ENCODE data around the gene RP9.
"Not testable (repeated sequence)": the region's sequence is repeated elsewhere in the genome, so short reads cannot be mapped to it uniquely, and the experiment has no call there.

RP9 gene

DNA sequence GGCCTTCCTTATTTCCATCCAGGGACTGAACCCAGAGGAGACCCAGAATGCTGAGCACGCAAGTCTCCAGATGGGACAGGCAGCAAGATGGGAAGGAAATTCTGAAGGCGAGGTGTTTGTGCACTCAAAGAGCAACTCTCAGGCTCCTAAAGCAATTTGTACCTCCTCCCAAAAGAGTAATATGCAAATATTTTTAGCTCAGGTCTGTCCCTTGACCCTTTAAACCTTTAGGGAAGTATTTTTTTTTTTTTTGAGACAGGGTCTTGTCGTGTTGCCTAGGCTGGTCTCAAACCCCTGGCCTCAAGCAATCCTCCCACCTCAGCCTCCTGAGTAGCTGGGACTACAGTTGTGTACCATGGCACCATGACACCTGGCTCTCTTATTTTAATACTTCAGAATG, 8.4 kb downstream of the RP9 start:
- no peak for DNase-seq

DNA sequence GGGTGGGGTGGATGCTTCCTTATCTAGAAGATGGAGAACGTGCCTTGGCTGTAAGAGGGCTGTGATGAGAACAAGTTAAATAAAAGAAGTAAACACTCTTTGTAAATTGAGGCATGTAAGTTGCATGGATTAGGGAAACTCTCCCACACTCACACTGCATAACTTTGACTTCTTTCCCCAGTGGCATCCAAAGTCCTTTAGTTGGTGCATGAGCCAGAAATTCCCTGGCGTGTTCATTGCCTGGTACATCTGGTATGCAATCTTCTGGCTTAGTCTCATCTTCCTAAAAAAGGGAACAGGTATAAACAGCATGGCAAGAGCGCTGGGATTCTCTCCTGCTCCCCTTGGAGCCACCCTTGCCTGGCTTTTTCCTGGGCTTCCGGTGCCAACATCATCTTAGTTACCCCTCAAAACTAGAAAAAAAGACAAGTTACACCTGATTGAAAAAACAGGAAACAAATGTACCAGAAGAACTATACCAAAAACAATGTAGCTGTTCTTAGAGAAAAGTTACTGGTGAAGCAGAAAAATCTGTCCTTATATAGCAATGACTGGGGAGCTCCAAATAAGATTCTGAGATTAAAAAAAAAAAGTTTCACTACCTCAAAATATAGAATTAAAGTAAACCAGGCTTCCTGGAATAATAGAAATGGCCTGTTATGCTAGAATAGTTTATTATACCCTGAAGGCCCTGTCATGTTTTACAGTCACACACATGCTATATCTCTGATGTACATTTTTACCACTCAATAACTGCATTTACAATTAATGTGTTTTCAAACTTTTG, 9.9 kb downstream of the RP9 start:
- DNase-seq: no peak

DNA sequence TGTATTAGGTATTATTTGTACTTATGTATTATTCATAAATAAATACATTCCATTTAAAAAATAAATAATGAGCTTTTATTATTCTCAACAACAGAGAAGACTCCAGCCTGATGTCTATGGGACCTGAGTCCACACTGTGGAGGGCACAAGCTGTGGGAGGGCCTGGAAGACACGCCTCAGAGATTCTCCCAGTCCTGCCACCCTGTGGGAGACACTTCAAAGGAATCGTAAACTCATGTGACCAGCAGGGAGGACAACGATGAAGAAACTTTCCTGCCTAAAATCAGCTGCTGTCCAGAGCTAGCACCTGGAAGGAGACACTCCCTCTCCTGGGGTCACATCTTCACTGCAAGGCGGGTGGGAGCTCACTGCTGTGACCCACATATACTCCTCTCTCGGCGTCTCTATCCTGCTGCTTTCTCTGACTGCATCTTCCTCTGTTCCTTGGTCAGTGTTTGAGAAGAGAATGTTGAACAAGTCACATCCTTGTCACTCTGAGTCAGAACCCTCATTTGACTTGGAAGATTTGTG, 14.4 kb downstream of the RP9 start:
- DNase-seq: not testable (repeated sequence)

- no peak for DNase-seq
These were observed 15.9 kb downstream of the RP9 start for GRCh38 chr7:33093266-33093665.

DNA sequence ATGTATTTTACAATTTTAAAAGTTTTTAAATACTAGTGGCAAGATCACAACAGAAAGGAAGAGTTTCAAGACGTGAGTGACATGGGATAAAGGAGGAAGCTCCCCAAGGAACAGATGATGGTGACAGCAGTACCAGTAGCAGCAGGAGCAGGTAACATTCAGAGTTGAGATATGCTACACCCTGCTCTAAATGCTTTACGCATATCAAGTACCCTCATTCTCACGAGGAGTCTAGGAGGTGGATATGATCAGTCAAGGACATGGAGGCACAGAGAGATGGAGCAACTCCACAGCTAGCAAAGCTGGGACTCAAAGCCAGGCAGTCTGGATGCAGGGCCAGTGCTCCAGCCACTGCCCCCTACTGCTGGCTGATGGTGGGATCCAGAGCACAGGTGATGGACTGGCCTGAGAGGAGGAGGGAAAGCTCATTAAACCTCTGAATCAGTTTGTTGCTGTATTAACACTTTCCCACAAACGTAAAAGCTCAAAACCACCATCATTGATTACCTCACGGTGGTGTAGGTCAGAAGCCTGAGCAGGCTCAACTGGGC, 17.5 kb downstream of the RP9 start:
- no peak for DNase-seq

GRCh38 chr7:33091111-33091531, 18.1 kb downstream of the RP9 start:
- no peak for DNase-seq

GRCh38 chr7:33089142-33089541, 20.1 kb downstream of the RP9 start:
- DNase-seq: no peak

DNA sequence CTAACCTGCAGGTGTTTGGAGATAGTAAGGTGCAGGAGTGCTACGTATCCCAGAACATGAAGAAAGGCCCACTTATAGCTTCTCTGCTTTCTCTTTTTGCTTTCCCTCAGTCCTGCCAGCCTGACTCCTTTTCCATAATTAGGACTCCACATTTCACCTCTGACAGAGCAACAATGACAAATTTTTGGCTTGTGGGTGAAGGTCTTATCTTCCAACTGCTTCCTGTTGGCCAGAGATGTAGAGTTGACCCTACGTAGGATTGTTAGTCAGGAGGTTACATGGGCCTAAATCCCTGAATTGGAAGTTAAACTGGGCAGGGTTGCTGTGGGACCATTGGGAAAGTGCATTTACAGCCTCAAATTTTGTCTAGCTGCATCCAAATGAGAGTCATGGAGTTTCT, 21.3 kb downstream of the RP9 start:
- DNase-seq: no peak

DNA sequence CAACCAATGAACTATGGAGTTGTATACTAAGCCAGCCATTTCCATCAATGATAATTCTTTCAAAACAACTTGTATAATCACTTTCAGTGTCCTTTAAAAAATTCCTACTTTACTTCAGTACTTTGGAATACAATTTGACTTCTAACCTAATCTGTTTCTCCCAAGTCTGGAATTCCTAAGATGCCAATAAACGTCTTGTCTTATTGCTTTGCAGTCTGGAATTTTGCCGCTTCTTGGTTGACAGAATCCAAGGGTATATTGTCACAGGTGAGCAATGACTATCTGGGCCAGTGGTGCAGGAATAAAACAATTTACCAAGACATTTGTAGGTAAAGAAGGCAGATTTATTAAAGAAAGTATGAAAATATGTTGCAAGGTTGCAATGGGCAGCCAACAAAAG, 21.8 kb downstream of the RP9 start:
- DNase-seq: no peak

- DNase-seq: no peak
These were observed 29.2 kb downstream of the RP9 start for GRCh38 chr7:33079763-33080690.

- DNase-seq: no peak
These were observed 30.1 kb downstream of the RP9 start for GRCh38 chr7:33079096-33079495.

GRCh38 chr7:33076737-33077136, 32.5 kb downstream of the RP9 start:
- DNase-seq: no peak

- DNase-seq: no peak
These were observed 33.2 kb downstream of the RP9 start for GRCh38 chr7:33075818-33076518.

- DNase-seq: no peak
These were observed 36.0 kb downstream of the RP9 start for GRCh38 chr7:33073243-33073642.

DNA sequence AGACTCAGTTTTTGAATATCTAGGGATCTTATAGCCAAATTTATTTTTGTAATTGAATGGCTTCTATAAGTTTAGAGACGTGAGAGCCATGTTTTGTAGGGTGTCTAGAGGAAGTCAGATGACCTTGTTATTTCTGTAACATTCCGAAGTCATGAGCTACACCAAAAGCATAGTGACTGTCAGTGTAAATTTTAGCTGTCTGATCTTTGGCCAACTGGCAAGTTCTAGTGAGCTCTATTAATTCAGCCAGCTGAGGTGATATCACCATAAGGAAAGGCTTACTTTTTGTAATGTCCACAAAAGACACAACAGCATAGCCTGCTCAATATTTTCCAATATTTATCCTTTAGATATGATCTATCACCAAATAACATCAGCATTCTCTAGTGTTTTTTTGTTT, 36.7 kb downstream of the RP9 start:
- no peak for DNase-seq

DNA sequence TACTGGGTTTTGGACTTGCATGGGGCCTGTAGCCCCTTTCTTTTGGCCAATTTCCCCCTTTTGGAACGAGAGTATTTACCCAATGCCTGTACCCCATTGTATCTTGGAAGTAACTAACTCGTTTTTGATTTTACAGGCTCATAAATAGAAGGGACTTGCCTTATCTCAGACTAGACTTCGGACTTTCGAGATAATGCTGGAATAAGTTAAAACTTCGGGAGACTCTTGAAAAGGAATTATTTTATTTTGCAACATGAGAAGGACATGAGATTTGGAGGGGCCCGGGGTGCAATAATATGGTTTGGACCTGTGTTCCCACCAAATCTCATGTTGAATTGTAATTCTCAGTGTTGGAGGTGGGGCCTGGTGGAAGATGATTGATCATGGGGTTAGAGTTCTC, 38.4 kb downstream of the RP9 start:
- no peak for DNase-seq

GRCh38 chr7:33070277-33070676, 38.9 kb downstream of the RP9 start:
- DNase-seq: no peak

DNA sequence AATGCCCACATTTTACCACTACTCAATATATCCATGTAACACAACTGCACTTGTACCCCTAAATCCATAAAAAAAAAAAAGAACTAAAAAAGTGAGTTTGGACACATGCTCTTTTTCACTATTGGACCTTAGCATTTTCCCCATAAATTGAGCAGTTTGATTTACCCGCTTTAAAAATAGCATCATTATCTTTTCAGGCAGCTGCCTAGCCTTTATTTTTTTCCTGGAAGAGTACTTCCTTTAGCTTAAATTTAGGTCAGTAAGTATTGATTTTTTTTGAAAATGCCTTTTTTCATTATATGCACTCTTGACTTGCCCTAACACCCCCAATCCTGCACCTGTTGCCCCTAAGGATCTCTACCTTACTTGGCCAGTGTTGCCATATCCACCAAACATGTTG, 41.3 kb downstream of the RP9 start:
- no peak for DNase-seq

GRCh38 chr7:33066771-33067170, 42.4 kb downstream of the RP9 start:
- no peak for DNase-seq

DNA sequence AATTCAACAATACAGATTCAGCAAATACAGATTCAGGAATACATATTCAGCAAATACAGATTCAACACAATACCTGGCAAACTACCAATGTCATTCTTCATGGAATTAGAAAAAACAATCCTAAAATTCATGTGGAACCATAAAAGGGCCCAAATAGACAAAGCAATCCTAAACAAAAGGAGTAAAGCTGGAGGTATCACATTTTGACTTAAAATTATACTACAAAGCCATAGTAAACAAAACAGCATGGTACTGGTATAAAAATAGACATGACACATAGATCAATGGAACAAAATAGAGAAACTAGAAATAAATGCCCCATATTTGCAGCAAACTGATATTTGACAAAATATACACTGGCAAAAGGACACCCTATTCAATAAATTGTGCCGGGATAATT, 43.2 kb downstream of the RP9 start:
- no peak for DNase-seq

DNA sequence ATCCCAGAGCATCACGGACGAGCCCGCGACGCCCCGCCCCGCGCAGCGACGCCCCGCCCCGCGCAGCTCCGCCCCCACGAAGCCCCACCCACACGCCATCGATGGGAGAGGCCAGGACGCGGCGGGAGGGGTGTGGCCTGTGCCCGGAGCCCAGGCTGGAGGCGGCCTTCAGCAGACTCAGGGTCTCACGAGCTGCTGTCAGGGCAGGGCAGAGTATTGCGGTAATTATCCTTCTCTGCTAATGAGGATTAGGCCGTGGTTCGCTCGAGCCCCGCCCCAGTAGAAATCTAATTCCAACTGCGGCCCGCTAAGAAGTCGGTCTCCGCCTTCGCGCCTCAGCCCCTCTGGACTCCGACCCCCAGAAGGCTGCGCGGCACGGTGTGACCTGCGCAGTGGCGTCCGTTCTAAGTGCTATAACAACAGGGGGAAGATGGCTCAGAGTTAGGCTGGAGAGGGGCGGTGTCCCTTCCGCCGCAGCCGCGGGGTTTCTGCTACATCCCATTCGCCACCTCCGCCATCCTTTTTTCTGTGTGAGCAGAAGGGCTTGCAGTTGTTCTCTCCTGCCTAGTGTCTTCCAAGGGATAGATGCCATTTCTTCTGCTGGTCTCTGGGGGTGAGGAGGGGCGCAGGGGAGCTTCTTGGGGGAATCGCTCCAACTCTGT, 46.3 kb downstream of the RP9 start:
- DNase-seq: peak; percentile 86 to 96

DNA sequence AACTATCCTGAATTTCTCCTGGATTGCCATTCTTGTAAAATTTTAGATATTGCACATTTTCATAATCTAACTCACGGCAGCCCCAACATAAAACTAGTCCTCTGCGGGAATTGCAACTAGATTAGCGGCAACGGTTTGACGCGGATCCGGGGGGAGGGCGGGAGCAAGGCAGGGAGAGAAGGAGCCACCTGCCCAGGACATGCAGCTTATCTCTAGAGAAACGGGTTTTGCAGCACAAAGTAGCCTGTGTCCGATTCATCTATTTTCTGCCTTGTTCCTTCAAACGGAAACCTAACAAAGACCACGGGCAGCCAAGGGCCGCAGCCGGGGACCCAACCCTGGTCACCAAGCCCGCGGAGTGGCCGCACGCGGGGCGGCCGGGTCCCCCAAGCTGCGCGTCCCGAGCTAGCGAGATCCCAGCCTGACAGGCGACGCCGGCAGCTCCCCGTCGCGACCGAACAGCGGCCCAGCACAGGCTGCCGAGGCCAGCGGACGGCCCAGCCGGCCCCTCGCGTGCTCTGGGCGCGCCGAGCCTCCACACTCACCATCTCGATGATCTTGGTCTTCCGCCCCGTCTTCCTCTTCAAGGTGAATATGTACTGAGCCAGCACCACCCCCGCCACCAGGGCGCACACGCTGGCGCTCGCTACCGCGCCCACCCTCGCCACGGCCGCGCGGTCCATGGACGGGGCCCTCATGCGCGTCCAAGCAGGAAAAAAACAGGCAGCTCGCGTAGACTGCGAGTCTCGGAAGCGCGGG, 47.0 kb downstream of the RP9 start, which contains the start of gene NT5C3A:
Gene NT5C3A, minus strand, starts transcription at position 754 of the 759 bp plus-strand sequence. Its CDS starts 71 bp downstream, at position 683.
- no peak for DNase-seq
